NCI-H1436 (cell line): ENCODE results near the gene SPOCK2.
A peak's percentile ranks its signal among the peaks of the same experiment; 100 is the strongest.
"Not testable (repeated sequence)": the region's sequence is repeated elsewhere in the genome, so short reads cannot be mapped to it uniquely, and the experiment has no call there.

Experiments
- DNase-seq: peaks from one replicate; lab custom pipeline; 2025; lab: John Stamatoyannopoulos, UW

SPOCK2 gene, protein sequence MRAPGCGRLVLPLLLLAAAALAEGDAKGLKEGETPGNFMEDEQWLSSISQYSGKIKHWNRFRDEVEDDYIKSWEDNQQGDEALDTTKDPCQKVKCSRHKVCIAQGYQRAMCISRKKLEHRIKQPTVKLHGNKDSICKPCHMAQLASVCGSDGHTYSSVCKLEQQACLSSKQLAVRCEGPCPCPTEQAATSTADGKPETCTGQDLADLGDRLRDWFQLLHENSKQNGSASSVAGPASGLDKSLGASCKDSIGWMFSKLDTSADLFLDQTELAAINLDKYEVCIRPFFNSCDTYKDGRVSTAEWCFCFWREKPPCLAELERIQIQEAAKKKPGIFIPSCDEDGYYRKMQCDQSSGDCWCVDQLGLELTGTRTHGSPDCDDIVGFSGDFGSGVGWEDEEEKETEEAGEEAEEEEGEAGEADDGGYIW

DNA sequence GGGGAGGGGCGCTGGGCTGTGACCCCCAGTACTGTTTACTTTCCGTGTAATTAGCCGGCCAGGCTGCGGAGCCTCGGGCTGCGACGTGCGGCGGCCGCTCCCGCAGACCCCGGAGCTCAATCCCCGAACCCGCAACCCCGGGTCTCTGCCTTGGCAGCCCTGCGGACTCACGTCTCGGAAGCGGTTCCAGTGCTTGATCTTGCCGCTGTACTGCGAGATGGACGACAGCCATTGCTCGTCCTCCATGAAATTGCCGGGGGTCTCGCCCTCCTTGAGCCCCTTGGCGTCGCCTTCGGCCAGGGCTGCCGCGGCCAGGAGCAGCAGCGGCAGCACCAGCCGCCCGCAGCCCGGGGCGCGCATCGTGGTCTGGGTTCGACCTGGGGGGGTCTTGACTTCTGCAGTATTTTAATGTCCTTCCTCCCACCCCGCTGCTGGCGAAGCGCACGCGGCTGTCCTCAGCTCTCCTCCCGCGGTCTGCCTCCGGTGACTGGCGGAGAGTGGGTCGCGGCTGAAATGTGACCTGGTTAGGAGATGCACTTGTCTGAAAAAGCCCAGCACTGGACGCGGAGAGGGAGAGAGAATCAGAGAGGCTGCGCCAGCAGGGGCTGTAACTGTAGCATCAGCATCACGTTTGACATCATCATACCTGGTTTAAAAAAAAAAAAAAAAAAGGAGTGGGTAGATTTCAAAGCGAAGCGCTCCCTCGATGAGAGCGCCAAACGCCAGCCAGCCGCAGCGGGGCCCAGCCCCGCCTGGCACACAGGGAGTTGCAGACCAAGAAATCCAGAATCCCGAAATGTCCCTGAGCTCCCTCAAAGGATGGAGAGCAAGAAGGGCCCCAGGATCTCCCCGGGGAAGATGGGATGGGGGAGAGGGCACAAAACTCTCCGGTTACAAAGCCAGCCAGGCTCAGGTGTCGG lies at the start of gene SPOCK2:
SPOCK2 (minus strand) TSS at position 583 of the 920 bp plus-strand sequence; CDS start at position 360, 223 bp downstream.
- DNase-seq: peak; percentile 18

DNA sequence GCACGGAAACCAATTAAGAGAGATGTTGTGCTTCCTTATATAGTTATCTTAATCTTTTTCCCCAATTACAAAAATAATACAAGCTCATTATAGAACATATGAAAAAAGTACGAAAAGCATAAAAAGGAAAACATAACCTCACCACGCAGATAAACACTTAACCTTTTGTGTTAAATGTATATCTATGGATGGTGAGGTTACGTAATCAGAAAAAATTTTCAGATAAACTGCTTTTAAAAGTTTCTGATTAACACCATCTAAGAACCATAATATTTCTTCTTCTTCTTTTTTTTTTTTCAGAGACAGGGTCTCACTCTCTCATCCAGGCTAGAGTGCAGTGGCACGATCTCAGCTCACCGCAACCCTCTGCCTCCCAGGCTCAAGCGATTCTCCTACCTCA lies 49.2 kb upstream of the SPOCK2 start:
- DNase-seq: no peak

DNA sequence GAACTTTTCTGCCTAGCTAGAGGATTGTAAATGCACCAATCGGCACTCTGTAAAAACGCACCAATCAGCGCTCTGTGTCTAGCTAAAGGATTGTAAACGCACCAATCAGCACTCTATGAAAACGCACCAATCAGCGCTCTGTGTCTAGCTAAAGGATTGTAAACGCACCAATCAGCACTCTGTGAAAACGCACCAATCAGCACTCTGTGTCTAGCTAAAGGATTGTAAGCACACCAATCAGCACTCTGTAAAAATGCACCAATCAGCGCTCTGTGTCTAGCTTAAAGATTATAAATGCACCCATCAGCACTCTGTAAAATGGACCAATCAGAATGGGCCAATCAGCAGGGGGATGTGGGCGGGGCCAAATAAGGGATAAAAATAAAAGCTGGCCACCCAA lies 47.9 kb upstream of the SPOCK2 start:
- not testable (repeated sequence) for DNase-seq

DNA sequence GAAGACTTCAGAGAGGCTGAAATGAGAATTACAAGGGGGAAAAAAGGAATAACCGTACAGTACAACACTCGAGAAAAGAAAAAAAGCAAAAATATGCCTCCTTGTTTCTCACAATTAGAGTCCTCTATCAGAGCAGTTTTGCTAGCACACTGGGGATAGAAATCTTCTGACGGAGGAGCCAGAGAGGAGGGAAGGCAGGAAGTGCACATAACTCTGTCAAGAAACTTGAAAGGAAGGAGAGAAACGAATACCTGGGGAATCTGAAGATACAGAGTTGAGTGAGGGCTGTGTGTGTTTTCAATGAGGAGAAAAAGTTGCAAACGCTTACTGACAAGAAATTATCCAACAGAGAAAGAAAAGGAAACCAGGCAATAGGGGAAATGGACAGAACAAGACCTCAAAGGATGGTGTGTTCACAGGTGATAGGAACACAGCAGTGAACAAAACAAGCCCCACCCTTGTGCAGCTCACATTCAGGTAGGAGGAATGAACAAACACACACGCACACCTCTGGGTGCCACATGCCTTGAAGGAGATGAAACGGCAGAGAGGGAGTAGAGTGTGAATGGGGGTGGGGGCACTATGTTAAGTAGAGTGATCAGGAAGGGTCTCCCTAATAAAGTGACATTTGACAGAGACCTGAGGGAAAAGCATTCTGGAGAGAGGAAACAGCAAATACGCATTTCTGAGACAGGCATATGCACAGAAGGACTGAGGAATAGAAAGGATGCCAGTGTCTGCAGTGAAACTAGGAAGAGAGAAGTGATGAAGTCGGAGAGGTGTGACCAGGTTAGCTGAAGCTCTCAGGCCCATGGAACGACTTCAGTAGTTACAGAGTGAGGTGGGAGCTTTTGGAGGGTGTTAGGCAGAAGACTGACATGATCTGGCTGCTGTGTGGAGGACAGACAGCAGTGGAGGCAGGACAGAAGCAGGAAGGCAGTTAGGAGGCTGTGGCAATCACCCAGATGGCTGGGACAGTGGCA lies 46.7 kb upstream of the SPOCK2 start:
- no peak for DNase-seq

DNA sequence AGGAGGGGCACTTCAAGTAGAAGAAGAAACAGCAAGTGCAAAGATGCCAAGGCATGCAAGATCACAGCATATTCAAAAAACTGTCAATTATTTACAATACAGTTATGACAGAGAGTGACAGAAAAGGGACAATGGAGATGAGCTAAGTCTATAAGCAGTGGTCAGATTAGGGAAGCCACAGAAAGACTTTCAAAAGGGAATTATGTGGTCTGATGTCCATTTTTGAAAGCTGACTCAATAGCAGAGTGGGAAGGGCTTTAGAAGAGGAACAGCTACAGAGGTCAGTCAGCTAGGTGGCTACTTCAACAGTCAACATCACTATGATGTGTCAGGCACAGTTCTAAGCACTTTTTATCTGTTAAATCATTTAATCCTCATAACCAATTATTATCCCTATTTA lies 45.2 kb upstream of the SPOCK2 start:
- no peak for DNase-seq

DNA sequence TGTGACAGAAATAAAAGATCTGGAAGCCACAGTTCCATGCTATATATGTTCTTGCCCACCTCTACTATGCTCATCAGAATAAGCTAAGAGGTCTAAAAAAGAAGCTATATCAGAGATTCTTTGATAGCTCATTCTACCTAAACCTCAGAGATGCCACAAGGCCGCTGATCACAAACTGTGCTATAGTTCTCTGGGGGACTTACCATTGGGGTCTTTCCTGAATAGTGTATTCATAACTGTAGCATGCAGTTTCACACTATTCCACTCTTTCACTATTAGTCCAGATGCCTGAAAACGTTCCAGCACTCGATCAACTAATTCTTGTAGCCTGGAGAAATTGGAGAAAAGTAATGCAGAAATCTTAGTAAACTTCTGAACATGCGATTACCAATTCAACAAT lies 44.5 kb upstream of the SPOCK2 start:
- DNase-seq: no peak

DNA sequence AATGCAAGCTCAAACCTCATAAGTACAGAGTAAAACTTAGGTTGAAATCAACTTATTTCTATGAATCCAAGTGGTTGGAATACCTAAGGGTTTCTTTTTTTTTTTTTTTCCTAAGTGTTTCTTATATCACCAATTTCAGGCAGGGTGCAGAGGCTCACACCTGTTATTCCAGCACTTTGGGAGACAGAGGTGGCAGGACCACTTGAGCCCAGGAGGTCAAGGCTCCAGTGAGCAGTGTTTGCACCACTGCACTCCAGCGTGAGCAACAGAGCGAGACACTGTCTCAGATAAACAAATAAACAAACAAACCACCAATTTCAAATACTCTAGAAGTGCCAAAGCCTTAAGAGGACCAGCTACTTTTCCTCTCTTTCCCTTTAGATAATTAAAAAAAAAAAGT lies 39.2 kb upstream of the SPOCK2 start:
- DNase-seq: no peak

DNA sequence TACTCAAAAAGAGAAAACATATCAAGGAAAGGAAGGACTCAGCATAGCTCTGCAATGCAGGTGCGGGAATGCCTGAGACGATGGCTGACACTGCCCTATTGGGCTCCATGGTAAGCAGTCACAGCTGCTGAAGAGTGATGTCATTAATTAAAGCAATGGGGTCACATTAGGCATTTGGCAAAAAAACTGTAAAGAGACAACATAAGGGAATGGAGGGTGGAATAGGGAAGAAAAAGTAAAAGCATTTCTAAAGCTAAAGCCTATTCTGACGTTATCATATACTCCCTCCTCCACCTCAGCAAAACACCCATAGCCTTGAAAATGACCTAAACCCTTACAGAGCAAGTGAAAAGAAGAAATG lies 38.5 kb upstream of the SPOCK2 start:
- no peak for DNase-seq

DNA sequence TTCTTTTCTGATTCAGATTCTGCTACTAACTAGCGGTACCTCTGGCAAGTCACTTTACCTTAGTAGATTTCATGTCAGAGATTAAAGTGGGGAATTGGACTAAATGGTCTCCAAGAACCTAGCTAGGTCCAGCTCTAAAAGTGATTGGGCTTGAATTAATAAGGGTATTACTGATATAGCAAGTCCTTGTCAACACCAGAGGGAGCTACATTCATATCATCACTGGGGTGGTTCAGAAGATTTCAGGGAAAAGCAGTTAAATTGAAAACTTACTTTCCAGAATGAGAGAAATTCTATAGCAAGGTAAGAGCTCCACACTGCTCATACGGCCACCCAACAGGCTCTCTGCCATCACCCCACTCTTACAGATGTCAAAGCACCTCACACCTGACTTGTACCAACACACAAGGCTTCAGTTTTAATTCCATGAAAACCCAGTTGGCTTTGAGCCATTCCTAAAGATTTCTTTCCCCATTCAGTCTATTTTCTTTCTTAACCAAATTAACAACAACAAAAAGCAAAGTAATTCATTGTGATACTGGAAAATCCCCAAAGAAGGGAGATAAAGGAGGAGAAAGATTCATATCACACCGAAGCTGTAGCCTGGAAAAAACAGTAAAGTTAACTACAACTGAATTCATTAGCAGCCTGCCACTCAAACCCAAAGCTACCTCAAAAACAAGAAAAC lies 38.0 kb upstream of the SPOCK2 start:
- DNase-seq: no peak

DNA sequence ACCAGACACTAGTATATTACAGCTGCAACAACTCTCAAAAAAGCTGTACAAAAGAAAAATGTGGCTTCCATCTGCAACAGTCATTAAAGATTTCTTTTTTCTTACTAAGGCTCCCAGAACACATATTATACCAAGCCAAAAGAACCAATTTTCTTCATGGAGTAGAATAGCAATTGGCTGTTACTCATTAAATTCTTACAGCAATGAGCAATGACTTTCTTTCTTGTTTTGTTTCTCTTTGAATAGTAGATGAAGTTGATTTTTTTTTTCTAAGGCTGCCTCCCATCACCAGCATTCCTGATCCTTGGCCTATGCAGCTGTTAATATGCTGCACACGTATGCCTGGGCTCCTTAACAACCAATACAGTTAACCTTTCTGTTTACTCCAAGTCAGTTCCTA lies 36.6 kb upstream of the SPOCK2 start:
- DNase-seq: no peak

DNA sequence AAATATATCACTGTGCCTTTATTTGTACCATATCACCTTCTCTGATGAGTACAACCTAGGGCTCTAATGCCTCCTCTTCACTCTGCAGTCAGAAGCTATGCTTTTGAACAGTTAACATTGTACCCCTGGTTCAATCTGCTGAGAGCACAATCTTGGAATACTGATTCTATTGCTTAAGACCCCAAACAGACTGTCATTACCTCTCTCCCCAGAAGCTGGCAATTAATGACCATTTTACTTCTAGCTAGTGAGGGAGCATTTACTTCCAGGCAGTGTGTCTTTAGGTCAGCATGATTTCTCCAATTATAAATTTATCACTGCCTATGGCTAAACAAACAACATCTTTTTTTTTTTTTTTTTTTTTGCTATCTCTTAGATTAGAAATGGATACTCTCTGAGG lies 36.0 kb upstream of the SPOCK2 start:
- DNase-seq: no peak

DNA sequence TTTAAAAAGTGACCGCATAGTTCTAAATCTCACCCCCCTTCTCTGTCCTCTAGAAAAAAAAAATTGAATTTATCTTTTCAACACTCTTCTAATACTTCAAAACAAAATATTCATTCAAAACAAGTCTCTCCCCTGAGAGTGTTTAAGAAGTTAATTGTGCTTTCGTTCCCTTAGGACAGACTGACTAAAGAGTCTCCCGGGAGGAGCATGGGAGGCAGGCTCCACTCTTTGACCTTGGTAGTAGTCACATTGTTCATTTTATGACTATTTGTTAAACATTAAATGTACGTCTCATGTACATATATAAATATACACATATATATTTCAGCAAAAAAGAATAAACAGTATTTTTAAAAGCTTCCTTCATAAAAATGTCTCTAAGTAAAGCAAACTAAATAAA lies 35.3 kb upstream of the SPOCK2 start:
- DNase-seq: peak; percentile 2

DNA sequence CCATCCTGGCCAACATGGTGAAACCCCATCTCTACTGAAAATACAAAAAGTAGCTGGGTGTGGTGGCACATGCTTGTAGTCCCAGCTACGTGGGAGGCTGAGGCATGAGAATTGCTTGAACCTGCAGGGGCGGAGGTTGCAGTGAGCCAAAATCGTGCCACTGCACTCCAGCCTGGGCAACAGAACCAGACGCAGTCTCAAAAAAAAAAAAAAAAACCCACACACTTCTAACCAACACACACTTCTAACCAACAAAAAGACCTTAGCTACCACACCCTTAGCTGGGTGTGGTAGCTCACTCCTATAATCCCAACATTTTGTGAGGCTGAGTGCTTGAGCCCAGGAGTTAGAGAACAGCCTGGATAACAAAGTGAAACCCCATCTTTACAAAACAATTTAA lies 33.9 kb upstream of the SPOCK2 start:
- no peak for DNase-seq

DNA sequence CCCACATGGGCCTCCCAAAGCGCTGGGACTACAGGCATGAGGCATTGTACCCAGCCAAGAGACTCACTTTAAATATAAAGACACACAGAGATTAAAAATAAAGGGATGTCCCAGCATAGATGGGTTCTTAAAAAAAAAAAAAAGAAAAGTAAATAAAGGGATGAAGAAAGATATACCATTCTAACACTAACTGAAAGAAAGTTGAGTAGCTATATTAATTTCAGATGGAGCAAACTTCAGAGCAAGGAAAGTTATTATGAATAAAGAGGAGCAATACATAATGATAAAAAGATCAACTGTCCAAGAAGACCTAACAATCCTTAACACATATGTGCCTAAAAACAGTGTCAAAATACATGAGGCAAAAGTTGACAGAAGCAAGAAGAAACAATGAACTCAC lies 33.0 kb upstream of the SPOCK2 start:
- no peak for DNase-seq

DNA sequence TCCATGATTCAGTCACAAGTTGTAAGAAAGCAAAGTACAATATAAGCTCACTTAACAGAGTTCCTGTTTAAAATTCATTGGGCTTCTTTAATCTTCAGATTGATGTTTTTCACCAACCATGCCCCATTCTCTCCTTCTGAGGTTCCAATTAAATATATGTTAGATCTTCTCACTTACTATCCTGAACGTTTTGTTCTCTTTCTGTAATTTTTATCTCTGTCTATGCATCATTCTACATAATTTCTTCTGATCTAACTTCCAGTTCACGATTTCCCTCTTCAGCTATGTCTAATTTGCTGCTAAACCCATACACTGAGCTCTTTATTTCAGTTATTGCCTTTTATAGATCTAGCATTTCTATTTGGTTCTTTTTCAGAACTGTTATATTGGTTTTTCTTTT lies 28.0 kb upstream of the SPOCK2 start:
- DNase-seq: no peak

DNA sequence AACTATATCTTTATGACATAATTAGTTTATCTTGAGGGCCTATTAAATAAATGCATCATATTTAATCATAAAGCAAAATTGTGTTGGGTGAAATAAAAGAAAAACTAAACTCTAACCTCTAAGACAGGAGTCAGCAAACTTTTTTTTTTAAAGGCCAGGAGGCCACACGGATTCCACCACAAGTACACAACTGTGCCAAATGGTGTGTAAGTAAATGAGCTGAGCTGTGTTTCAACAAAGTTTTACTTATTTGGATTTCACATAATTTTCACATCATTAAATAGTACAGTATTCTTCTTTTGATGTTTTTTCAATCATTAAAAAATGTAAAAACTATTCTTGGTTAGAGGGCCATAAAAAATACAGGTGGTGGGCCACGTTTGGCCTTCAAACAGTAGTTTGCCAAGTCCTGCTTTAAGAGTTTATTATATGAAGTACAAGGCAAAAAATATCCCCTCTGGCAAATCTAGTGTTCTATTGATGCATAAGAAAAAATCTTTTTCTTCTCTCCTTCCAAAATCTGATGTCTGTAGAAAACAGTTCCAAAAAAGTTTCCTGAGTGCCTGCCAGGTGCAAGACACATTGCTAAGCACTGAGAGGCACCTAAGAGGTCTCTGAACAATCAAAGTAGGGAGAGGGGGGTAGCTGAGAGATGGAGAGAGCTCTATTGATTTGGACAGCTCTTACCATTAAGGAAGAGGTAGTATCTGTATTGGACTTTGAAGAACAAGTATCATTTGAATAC lies 26.5 kb upstream of the SPOCK2 start:
- DNase-seq: no peak

DNA sequence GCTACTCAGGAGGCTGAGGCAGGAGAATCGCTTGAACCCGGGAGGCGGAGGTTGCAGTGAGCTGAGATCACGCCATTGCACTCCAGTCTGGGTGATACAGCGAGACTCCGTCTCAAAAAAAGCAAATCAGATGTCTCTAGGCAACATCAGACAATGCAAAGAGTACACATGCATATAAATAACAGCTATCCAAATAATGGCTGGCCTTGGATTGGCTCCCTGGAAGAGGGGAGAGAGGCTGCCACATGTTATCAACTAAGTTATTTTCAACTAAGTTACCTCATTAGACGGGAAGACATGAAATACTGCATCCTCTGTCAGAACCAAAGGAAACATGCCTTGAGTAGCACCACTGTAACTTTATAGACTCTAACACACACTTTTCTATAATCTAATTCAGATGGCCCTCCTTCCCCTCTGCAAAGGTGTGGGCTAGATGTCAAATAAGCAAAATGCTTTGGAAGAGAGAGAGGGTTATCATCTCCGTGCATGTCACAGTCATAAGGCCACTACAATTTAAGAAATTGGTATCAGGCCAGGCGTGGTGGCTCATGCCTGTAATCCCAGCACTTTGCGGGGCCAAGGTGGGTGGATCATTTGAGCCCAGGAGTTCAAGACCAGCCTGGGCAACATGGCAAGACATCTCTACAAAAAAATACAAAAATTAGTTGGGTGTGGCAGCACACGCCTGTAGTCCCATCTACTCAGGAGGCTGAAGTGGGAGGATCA lies 22.5 kb upstream of the SPOCK2 start:
- no peak for DNase-seq

DNA sequence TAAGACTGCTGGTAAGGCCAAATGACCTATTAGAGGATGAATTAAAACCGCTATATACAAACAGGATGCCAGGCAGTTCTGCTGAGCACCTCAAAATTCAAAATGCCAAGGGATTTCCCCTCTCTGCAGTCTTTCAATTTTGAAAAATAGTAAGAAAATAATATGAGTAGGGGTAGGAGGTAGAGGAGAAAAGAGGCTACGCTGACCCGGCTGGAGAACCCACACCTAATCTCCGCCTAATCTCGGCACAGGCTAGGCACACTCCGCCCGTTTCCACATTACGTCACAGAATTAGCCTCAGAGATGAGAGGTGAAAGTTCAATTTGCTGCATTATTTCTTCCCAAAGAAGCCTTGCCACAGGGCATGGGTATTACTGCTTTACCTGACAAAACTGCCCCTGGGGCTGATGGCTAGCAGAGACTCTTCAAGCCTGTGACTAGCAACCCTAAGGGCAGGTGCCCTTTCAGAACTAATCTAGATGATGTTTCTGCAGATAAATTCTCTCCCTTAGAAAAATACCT lies 21.3 kb upstream of the SPOCK2 start:
- no peak for DNase-seq

DNA sequence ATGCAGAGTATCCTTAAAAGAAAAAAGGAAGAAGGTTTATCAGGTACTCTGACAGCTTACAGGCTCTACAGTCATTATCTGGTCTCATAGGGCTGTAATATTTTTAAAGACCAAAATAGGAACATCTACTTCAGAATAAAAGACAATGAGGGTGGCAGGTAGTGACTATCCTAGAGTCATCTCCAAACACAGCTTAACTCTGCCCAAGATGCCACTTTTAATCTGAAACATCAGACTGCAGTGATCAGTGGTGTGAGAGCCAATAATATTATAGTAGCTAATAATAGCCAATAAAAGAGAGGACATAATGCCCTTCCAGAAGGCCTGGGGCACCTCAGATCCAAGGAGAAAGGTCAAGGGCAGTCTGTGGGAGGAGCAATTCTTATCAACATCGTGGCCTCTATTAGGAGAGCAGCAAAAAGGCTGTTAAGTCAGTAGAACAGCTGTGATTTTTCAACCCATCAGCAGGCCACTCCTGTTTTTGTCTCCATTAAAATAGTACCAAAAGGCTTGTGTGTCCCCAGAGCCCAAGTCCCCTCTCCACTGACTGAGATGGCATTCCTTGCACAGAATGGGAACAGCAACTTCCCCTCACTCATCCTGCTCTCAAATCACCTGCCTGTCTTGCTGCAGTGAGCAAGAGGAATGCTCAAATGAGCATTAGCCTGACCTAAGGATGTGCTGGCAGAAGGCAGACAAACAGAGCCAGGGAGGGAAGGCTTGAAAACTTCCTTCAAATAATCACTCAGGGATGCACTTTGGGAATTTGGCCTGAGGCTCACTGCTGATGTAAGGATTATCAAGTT lies 20.7 kb upstream of the SPOCK2 start:
- DNase-seq: no peak
